Adrenal gland (tissue), 12 donors: ENCODE data around the gene PAGE2B. TPM values are rescaled to one million over a fixed set of nuclear protein-coding genes. Genes with fewer than 3 reads are reported as not detected.

Experiments used
- DNase-seq, 7 donors: peaks; one replicate each; pipeline ENCODE4 v3.0.0-alpha.2; 2019 to 2020
- H3K27ac ChIP-seq, 5 donors: fragments of 200-600 bp; sonication (generic) in 4 of 5; 1 replicate in 3 of 5; 2 replicates in 2 of 5; pipeline versions ENCODE4 v1.5.1 to v1.8.0; 2016 to 2020; ENCODE audit warnings: mild to moderate bottlenecking in 1 of 5
- H3K27me3 ChIP-seq: fragments of 200-600 bp; 2 replicates; pipeline ENCODE4 v1.8.0; 2021
- H3K36me3 ChIP-seq, 2 donors: fragments of 200-600 bp; replicated peaks in 1 of 2; 1 replicate in 1 of 2; 2 replicates in 1 of 2; pipeline versions ENCODE4 v1.5.1 to v1.8.0; 2018 to 2022
- H3K4me1 ChIP-seq, 2 donors: fragments of 200-600 bp; replicated peaks in 1 of 2; 1 replicate in 1 of 2; 2 replicates in 1 of 2; pipeline versions ENCODE4 v1.5.1 to v1.8.0; 2018 to 2021
- H3K4me3 ChIP-seq, 4 donors: fragments of 200-600 bp; sonication (generic) in 3 of 4; one replicate each; pipeline ENCODE4 v1.5.1; 2016 to 2018
- H3K9me3 ChIP-seq, 3 donors: fragments of 200-600 bp; sonication (generic) in 1 of 3; replicated peaks in 1 of 3; 1 replicate in 2 of 3; 2 replicates in 1 of 3; pipeline versions ENCODE4 v1.5.1 to v1.8.0; 2016 to 2021
- CTCF ChIP-seq, 6 experiments: fragments of 450-650 bp in 4 of 6; fragments of 200-600 bp in 2 of 6; sonication (generic) in 1 of 6; IDR thresholded peaks; 1 replicate in 5 of 6; 2 replicates in 1 of 6; pipeline versions ENCODE4 v1.5.1 to v1.8.0; 2016 to 2021; ENCODE audit warnings: antibody characterized with exemption in 6 of 6, mild to moderate bottlenecking in 2 of 6, moderate library complexity in 1 of 6
- POLR2A ChIP-seq, 2 donors: fragments of 450-650 bp; IDR thresholded peaks; one replicate each; pipeline ENCODE4 v1.6.1; 2017; ENCODE audit warnings: antibody characterized with exemption in 2 of 2, mild to moderate bottlenecking in 2 of 2, moderate library complexity in 1 of 2
- WGBS, 4 donors: extraction: QIAGEN DNeasy Blood & Tissue Kit in 2 of 4; methylation state at CpG; one replicate each; pipeline versions ENCODE4 v1.1.5 to v1.1.7; 2013 to 2017; 5-methylcytosine and 5-hydroxymethylcytosine counted together
- intact Hi-C, 2 donors: fragments of 100-400 bp; cut with DNase I; formaldehyde crosslinking; loops; one replicate each; pipeline versions ENCODE4 v1.14.1 to v1.15.0; 2022 to 2023
- polyA plus RNA-seq, 3 donors: library from polyadenylated mRNA; stranded (reverse); fragments of 200-250 nt in 2 of 3; fragments of 350-450 nt in 1 of 3; fragmentation: Illumina TruSeq in 1 of 3; extraction: RNeasy Lipid Tissue Mini Kit (QIAGEN cat#74804) in 1 of 3; gene quantifications; one replicate each; pipeline ENCODE4 v1.2.3, GENCODE V29; 2013 to 2014
- total RNA-seq, 9 donors: library from RNA; depleted of rRNA in 4 of 9; stranded (reverse); fragments of >200 nt in 4 of 9; fragments of 120-200 nt in 1 of 9; fragmentation: NEBNext Ultra II Directional in 1 of 9; extraction: Animal tissue kit (Norgen Biotek cat#: 25700) in 1 of 9; gene quantifications; one replicate each; pipeline versions ENCODE4 v1.1.0 to v1.2.4, GENCODE V29; 2013 to 2023
- donor health status: healthy with polysubstance abuse.
- donor health status: Bipolar disorder and iron deficiency.
- donor health status: DM: yes; HTN: yes; CAD: no.
- donor health status: DM: no; HTN: no; CAD: no.
- donor health status: DM: no; HTN: no; CAD: no.
- donor health status: DM: yes; HTN: yes; CAD: no.

PAGE2B gene
- total and polyA plus RNA-seq, 12 donors: 0.67 TPM; not detected in 11

- H3K36me3 ChIP-seq: no peaks in the 10 kb centered on the region
- H3K4me1 ChIP-seq: no peaks in the 10 kb centered on the region
- intact Hi-C loops: no loop called here
- no peak for TF ChIP-seq POLR2A (IDR thresholded peaks at IDR 0.05)
- no peak for TF ChIP-seq CTCF (IDR thresholded peaks at IDR 0.05)
- 48 to 68% (median 53%) methylated on average over 2 of the region's 2 CpGs for WGBS, 4 donors
- H3K27me3 ChIP-seq: peaks cover 27% of the 10 kb centered on the region
- DNase-seq: no peak
- no peak overlapping the region for H3K4me3 ChIP-seq
- no peaks in the 10 kb centered on the region for H3K9me3 ChIP-seq
- no peak overlapping the region for H3K27ac ChIP-seq
Observed at GRCh38 chrX:55127692-55128091, 52.9 kb downstream of the PAGE2B start.

Other genes with a start within 250 kb of the PAGE2B start
- 10 to 100 TPM in 1 of 9 donors, 1 to 10 TPM in 8; 1.3 to 56.6 (median 4.8) TPM for gene TRO, start 154.2 kb upstream of the PAGE2B start, total RNA-seq
- gene TRO, start 154.2 kb upstream of the PAGE2B start, polyA plus RNA-seq: 10 to 100 TPM in 2 of 3 donors, 1 to 10 TPM in 1; 6.6 to 21.1 (median 17.0) TPM
- gene PFKFB1, start 80.8 kb upstream of the PAGE2B start, total RNA-seq: under 1 TPM in 6 of 9 donors, not detected in 3; 0.25 to 0.94 (median 0.40) TPM
- 1 to 10 TPM in 2 of 3 donors, under 1 TPM in 1; 0.38 to 4.1 (median 1.7) TPM for gene PFKFB1, start 80.8 kb upstream of the PAGE2B start, polyA plus RNA-seq
- 10 to 100 TPM in 8 of 9 donors, 1 to 10 TPM in 1; 6.3 to 16.8 (median 14.6) TPM for gene APEX2, start 74.7 kb upstream of the PAGE2B start, total RNA-seq
- gene APEX2, start 74.7 kb upstream of the PAGE2B start, polyA plus RNA-seq: 10 to 100 TPM in 1 of 3 donors, 1 to 10 TPM in 2; 7.1 to 16.2 (median 7.2) TPM
- gene ALAS2, start 44.1 kb upstream of the PAGE2B start, total RNA-seq: 10 to 100 TPM in 1 of 9 donors, 1 to 10 TPM in 2, not detected in 6; 1.3 to 49.1 (median 3.7) TPM
- gene ALAS2, start 44.1 kb upstream of the PAGE2B start, polyA plus RNA-seq: under 1 TPM in 1 of 3 donors, not detected in 2; 0.07 TPM
- not detected for gene PAGE2, start 14.0 kb downstream of the PAGE2B start, total RNA-seq
- gene PAGE2, start 14.0 kb downstream of the PAGE2B start, polyA plus RNA-seq: not detected
- gene PAGE5, start 145.3 kb downstream of the PAGE2B start, total RNA-seq: not detected
- gene PAGE5, start 145.3 kb downstream of the PAGE2B start, polyA plus RNA-seq: not detected
- gene PAGE3, start 189.9 kb downstream of the PAGE2B start, total RNA-seq: not detected
- not detected for gene PAGE3, start 189.9 kb downstream of the PAGE2B start, polyA plus RNA-seq